GM12892 (cell line): ENCODE measurements around the gene DPP6.

ENCODE experiments used
- POLR2A ChIP-seq: IDR thresholded peaks from 2 replicates; pipeline ENCODE4 v1.6.1; 2011; ENCODE audit warnings: low read depth, low read length, control low read depth
- POLR2AphosphoS5 ChIP-seq: IDR thresholded peaks from 2 replicates; pipeline ENCODE4 v1.6.1; 2011; ENCODE audit warnings: low read depth, low read length, control low read depth
- TAF1 ChIP-seq: IDR thresholded peaks from 2 replicates; pipeline ENCODE4 v1.6.1; 2011; ENCODE audit warnings: low read depth, mild to moderate bottlenecking, control low read depth, low read length, borderline replicate concordance

DNA sequence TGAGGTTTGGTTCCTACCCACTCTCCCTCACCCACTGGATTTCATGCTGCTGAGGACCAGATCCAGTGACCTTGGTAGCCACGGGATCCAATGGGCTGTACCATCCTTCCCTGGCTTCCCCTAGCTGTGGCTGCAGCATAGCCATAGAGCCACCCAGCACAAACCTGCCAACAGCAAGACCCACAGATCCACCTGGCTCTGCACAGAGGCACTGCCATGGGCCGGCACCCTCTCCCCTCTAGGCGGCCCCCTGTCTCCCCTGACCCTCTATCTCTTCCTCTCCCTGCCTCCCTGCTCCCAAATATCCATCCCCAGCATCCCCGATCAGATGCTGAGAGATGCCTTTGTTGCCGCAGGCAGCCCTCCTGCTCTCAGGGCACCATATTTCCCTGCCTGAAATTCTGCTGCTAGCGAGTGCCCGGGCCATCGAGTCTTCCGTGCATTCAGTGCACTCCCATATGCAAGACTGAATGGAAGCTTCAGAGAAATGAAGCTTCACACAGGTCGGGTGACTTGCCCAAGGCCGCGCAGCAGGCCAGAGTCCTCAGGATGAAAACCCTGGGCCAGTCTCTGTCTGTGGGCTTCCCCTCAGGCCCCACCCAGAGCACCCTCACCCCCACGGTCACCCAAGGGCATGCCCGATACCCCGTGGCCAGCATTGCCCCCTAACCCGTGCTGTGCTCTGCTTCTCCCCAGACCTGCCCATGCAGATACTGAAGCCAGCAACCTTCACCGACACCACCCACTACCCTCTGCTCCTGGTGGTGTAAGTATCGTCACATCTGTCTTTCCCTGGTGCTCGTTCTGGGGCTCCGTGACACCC lies 819.9 kb downstream of the DPP6 start:
- TF ChIP-seq POLR2A (no peak), TAF1 (no peak), POLR2AphosphoS5 (no peak)
